ENCODE measurements around the gene TBX3.

GRCh38 chr12:114658002-114658441, 26.0 kb downstream of the TBX3 start:
- TF ChIP-seq CTCF (IDR thresholded peaks at IDR 0.05) (no peak), POLR2A (IDR thresholded peaks at IDR 0.05) (no peak)

Measured in right lobe of liver (tissue), 4 donors.